ENCODE results near the gene DLX4.
A peak's percentile ranks its signal among the peaks of the same experiment; 100 is the strongest.

DLX4 gene

GRCh38 chr17:49968405-49969133, 421 bp upstream of the DLX4 start:
- H3K9ac ChIP-seq (ENCODE audit: insufficient read length) = peak overlapping the region; percentile 92
- peak overlapping the region; percentile 99 for H3K4me3 ChIP-seq

DNA sequence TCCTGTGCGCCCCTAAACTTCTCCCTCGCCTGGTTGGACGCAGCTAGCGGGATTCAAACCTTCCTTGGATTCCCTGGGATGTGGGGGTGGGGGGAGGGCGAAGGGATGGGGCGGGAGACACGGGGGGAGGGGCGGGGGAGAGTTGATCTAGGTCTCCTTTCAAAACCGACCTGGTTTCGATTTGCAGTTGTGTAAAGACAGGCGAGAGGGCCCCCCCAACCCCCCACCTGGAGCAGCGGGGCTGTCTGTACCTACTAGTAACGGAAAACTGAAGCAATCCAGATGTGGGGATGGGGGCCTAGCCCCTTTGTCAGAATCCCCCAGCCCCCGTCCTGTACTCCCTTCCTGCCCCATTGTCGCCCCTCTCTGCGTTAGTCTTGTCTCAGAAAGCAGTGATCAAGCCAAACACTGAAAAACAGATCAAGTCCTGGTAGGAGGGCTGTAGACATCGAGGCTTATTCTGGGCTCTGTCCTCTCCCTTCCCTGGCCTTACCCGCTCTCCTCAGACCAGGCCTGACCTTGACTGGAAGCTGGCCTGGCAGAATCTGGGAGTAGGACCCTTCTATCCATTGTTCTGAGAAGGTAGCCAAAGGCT, 902 bp downstream of the DLX4 start:
- Histone ChIP-seq H3K27ac (no peak overlapping the region), H3K9ac (ENCODE audit: insufficient read length) (peak overlapping the region; percentile 92), H3K4me3 (peak overlapping the region; percentile 99), H3K36me3 (ENCODE audit: insufficient read depth, low read length) (no peaks in the 10 kb centered on the region), H3K9me3 (ENCODE audit: low read depth, low read length) (no peaks in the 10 kb centered on the region)
- no peak for DNase-seq (ENCODE audit: low read depth, low spot score)
- no peak for TF ChIP-seq POLR2AphosphoS5 (IDR thresholded peaks at IDR 0.05; ENCODE audit: borderline replicate concordance, low read depth, low read length)
- no peak for TF ChIP-seq FOXP2 (optimal IDR thresholded peaks at IDR 0.05; ENCODE audit: control extremely low read depth, extremely low read length, insufficient read depth)
- TF ChIP-seq EZH2 (IDR thresholded peaks at IDR 0.05) = no peak

More at GRCh38 chr17:49968405-49969133, 421 bp upstream of the DLX4 start:
- TF ChIP-seq EZH2 (IDR thresholded peaks at IDR 0.05) = no peak
- TF ChIP-seq POLR2AphosphoS5 (IDR thresholded peaks at IDR 0.05; ENCODE audit: borderline replicate concordance, low read depth, low read length) = peak; percentile 75
- no peak for DNase-seq (ENCODE audit: low read depth, low spot score)
- H3K9me3 ChIP-seq (ENCODE audit: low read depth, low read length) = no peaks in the 10 kb centered on the region
- H3K27ac ChIP-seq = peak overlapping the region; percentile 92
- no peaks in the 10 kb centered on the region for H3K36me3 ChIP-seq (ENCODE audit: insufficient read depth, low read length)

DNA sequence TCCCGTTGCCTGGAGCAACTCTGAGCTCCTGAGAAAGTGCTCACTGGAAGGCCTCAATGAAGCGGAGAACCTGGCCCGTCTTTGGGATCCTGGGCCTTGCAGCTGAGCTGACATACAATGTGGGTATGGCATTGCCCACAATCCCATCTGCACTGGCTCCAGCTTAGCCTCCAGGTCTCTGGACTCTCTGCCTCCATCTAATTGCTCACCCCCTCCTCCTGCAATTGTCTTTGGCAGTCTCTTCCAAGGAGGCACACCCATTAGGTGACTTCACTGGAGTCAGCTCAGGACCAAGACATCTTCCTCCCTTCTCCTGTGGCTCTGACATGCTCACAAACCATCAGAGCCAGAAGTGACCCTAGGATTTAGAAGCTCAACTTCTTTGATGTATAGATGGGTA, 1.5 kb downstream of the DLX4 start:
- DNase-seq (ENCODE audit: low read depth, low spot score) = no peak
- Histone ChIP-seq H3K9ac (ENCODE audit: insufficient read length) (peak overlapping the region; percentile 12), H3K27ac (no peak overlapping the region), H3K9me3 (ENCODE audit: low read depth, low read length) (no peaks in the 10 kb centered on the region), H3K4me3 (peak overlapping the region; percentile 99), H3K36me3 (ENCODE audit: insufficient read depth, low read length) (no peaks in the 10 kb centered on the region)
- TF ChIP-seq FOXP2 (optimal IDR thresholded peaks at IDR 0.05; ENCODE audit: control extremely low read depth, extremely low read length, insufficient read depth) (no peak), POLR2AphosphoS5 (IDR thresholded peaks at IDR 0.05; ENCODE audit: borderline replicate concordance, low read depth, low read length) (no peak), EZH2 (IDR thresholded peaks at IDR 0.05) (no peak)

GRCh38 chr17:49971199-49971847, 2.3 kb downstream of the DLX4 start:
- H3K9ac ChIP-seq (ENCODE audit: insufficient read length) = peak overlapping the region; percentile 12
- H3K9me3 ChIP-seq (ENCODE audit: low read depth, low read length) = no peaks in the 10 kb centered on the region
- H3K4me3 ChIP-seq = peak overlapping the region; percentile 99
- TF ChIP-seq FOXP2 (optimal IDR thresholded peaks at IDR 0.05; ENCODE audit: control extremely low read depth, extremely low read length, insufficient read depth) (no peak), POLR2AphosphoS5 (IDR thresholded peaks at IDR 0.05; ENCODE audit: borderline replicate concordance, low read depth, low read length) (no peak), EZH2 (IDR thresholded peaks at IDR 0.05) (no peak)
- H3K27ac ChIP-seq = no peak overlapping the region
- no peak for DNase-seq (ENCODE audit: low read depth, low spot score)
- H3K36me3 ChIP-seq (ENCODE audit: insufficient read depth, low read length) = no peaks in the 10 kb centered on the region

DNA sequence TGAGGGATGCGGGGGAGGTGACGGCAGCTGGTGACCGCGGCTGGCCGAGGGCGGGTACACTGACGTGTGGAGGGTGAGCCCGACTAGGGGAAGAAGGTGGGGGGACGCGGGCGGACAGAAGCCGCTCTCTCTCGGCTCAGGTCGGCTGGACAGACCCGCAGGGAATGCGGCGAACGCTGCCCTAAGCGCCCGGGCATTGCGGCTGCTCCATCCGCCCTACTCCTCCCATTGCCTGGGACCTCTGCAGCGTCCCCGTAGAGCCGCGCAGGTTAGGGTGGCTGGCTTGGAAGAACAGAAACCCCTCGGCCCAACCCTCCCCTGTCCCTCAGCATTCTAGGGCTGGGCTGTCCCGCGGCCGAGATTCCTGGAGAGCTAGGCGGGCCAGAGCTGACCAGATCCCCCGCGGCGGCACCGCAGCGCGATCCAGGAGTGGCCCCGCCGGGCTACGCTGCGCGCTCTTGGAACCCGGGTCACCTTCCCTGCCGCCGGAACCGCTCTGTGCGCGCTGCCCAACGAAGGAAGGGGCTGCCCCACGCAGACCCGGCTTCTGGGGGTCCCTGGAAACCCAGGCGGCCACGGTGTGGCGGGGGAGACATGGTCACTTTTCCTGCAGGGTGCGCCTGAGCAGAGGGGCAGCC, 3.0 kb downstream of the DLX4 start:
- H3K4me3 ChIP-seq = no peak overlapping the region
- H3K27ac ChIP-seq = no peak overlapping the region
- DNase-seq (ENCODE audit: low read depth, low spot score) = no peak
- TF ChIP-seq EZH2 (IDR thresholded peaks at IDR 0.05) (no peak), POLR2AphosphoS5 (IDR thresholded peaks at IDR 0.05; ENCODE audit: borderline replicate concordance, low read depth, low read length) (no peak), FOXP2 (optimal IDR thresholded peaks at IDR 0.05; ENCODE audit: control extremely low read depth, extremely low read length, insufficient read depth) (no peak)
- no peak overlapping the region for H3K9ac ChIP-seq (ENCODE audit: insufficient read length)
- no peaks in the 10 kb centered on the region for H3K36me3 ChIP-seq (ENCODE audit: insufficient read depth, low read length)
- H3K9me3 ChIP-seq (ENCODE audit: low read depth, low read length) = no peaks in the 10 kb centered on the region

- no peak for TF ChIP-seq FOXP2 (optimal IDR thresholded peaks at IDR 0.05; ENCODE audit: control extremely low read depth, extremely low read length, insufficient read depth)
- H3K9ac ChIP-seq (ENCODE audit: insufficient read length) = no peak overlapping the region
Measured at GRCh38 chr17:49972486-49973270, 3.7 kb downstream of the DLX4 start.

DNA sequence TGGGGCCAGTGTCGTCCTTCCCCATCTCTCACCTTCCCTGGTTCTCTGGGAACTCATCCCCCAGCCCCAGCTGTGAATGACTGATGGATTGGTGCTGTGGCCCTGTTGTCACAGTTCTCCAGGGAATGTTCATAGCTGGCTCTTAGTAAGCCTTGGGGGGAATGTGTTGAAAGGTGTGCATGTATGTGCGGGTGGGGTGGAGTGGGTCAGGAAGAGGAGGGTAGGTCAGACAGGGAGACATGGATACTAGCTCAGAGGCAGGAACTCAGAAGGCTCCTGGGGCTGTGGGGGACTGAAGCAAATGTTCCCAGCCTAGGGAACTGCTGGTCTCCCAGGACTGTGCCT, 4.3 kb downstream of the DLX4 start:
- DNase-seq (ENCODE audit: low read depth, low spot score) = no peak
- Histone ChIP-seq H3K9ac (ENCODE audit: insufficient read length) (no peak overlapping the region), H3K27ac (no peak overlapping the region), H3K9me3 (ENCODE audit: low read depth, low read length) (no peaks in the 10 kb centered on the region), H3K4me3 (no peak overlapping the region), H3K36me3 (ENCODE audit: insufficient read depth, low read length) (no peaks in the 10 kb centered on the region)
- TF ChIP-seq FOXP2 (optimal IDR thresholded peaks at IDR 0.05; ENCODE audit: control extremely low read depth, extremely low read length, insufficient read depth) (no peak), POLR2AphosphoS5 (IDR thresholded peaks at IDR 0.05; ENCODE audit: borderline replicate concordance, low read depth, low read length) (no peak), EZH2 (IDR thresholded peaks at IDR 0.05) (no peak)

More at GRCh38 chr17:49972486-49973270, 3.7 kb downstream of the DLX4 start:
- no peak overlapping the region for H3K27ac ChIP-seq
- DNase-seq (ENCODE audit: low read depth, low spot score) = no peak
- H3K4me3 ChIP-seq = no peak overlapping the region
- no peaks in the 10 kb centered on the region for H3K9me3 ChIP-seq (ENCODE audit: low read depth, low read length)
- no peaks in the 10 kb centered on the region for H3K36me3 ChIP-seq (ENCODE audit: insufficient read depth, low read length)

DNA sequence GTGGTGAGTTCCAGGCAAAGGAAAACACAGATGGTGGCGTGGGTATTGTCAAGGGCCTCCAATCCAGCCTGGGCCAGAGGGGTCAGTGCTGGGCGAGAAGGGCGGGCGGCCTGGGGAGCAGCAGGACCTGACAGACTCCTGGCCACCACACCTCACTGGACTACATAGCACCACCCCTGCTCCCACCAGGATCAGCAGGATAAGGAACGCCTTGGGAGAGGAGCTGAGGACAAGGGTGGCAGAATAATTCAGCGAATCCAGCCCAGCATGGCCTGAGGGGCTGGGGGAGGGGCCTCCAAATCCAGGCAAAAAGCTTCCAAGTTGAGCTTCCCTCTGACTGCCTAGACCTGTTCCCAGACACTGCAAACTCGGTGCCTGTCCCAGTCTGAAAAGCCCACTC, 6.5 kb downstream of the DLX4 start:
- Histone ChIP-seq H3K27ac (no peak overlapping the region), H3K36me3 (ENCODE audit: insufficient read depth, low read length) (no peaks in the 10 kb centered on the region), H3K9ac (ENCODE audit: insufficient read length) (no peak overlapping the region), H3K9me3 (ENCODE audit: low read depth, low read length) (no peaks in the 10 kb centered on the region), H3K4me3 (peak overlapping the region; percentile 4; the same call in 1 of the 2 replicates)
- TF ChIP-seq FOXP2 (optimal IDR thresholded peaks at IDR 0.05; ENCODE audit: control extremely low read depth, extremely low read length, insufficient read depth) (no peak), EZH2 (IDR thresholded peaks at IDR 0.05) (no peak), POLR2AphosphoS5 (IDR thresholded peaks at IDR 0.05; ENCODE audit: borderline replicate concordance, low read depth, low read length) (no peak)
- DNase-seq (ENCODE audit: low read depth, low spot score) = no peak
